ENCODE results near the gene AP3S2.
"Not testable (repeated sequence)": the region's sequence is repeated elsewhere in the genome, so short reads cannot be mapped to it uniquely, and the experiment has no call there.

The AP3S2 gene

GRCh38 chr15:89799918-89800498, 93.8 kb downstream of the AP3S2 start:
- DNase-seq = no peak

- no peak for DNase-seq
These were observed 94.5 kb downstream of the AP3S2 start for GRCh38 chr15:89799011-89799911.

- no peak for DNase-seq
These were observed 96.1 kb downstream of the AP3S2 start for GRCh38 chr15:89797678-89798201.

GRCh38 chr15:89795996-89796395, 97.8 kb downstream of the AP3S2 start:
- no peak for DNase-seq

- no peak for DNase-seq
These were observed 99.1 kb downstream of the AP3S2 start for GRCh38 chr15:89794627-89795241.

GRCh38 chr15:89792106-89792805, 101.5 kb downstream of the AP3S2 start:
- no peak for DNase-seq

GRCh38 chr15:89790661-89791060, 103.1 kb downstream of the AP3S2 start:
- no peak for DNase-seq

- no peak for DNase-seq
These were observed 103.6 kb downstream of the AP3S2 start for GRCh38 chr15:89790206-89790605.

GRCh38 chr15:89788585-89788984, 105.2 kb downstream of the AP3S2 start:
- not testable (repeated sequence) for DNase-seq

- DNase-seq = no peak
These were observed 105.8 kb downstream of the AP3S2 start for GRCh38 chr15:89787944-89788343.

GRCh38 chr15:89785774-89786140, 108.0 kb downstream of the AP3S2 start:
- DNase-seq = no peak

- DNase-seq = no peak
These were observed 108.6 kb downstream of the AP3S2 start for GRCh38 chr15:89785064-89785773.

- DNase-seq = no peak
These were observed 109.2 kb downstream of the AP3S2 start for GRCh38 chr15:89784686-89784960.

GRCh38 chr15:89783861-89784685, 109.7 kb downstream of the AP3S2 start:
- no peak for DNase-seq

- no peak for DNase-seq
These were observed 110.5 kb downstream of the AP3S2 start for GRCh38 chr15:89783111-89783860.

GRCh38 chr15:89782619-89782950, 111.2 kb downstream of the AP3S2 start:
- DNase-seq = not testable (repeated sequence)

GRCh38 chr15:89781891-89782618, 111.7 kb downstream of the AP3S2 start:
- no peak for DNase-seq

GRCh38 chr15:89781055-89781454, 112.7 kb downstream of the AP3S2 start:
- no peak for DNase-seq

- DNase-seq = no peak
These were observed 113.2 kb downstream of the AP3S2 start for GRCh38 chr15:89780601-89781000.
